HG03196 (cell line): ENCODE results near the gene GPC2.
"Not testable (repeated sequence)": the region's sequence is repeated elsewhere in the genome, so short reads cannot be mapped to it uniquely, and the experiment has no call there.

Experiments used
- ATAC-seq: cut with Tn5 transposase; IDR thresholded peaks from one replicate; pipeline ENCODE4 v1.9.1; 2021; ENCODE audit not compliant: unreplicated experiment

The GPC2 gene

GRCh38 chr7:100153708-100154535, 23.3 kb downstream of the GPC2 start:
- no peak for ATAC-seq

- no peak for ATAC-seq
Measured at GRCh38 chr7:100152937-100153666, 24.1 kb downstream of the GPC2 start.

GRCh38 chr7:100152404-100152803, 24.8 kb downstream of the GPC2 start:
- ATAC-seq: no peak

GRCh38 chr7:100148559-100149328, 28.4 kb downstream of the GPC2 start, which contains the start of gene LAMTOR4:
LAMTOR4 (plus strand) TSS chr7:100148918; CDS start chr7:100148973, 55 bp downstream.
- peak; percentile 98 for ATAC-seq

- ATAC-seq: no peak
Measured at GRCh38 chr7:100148225-100148558, 29.0 kb downstream of the GPC2 start.

- ATAC-seq: no peak
Measured at GRCh38 chr7:100147278-100147677, 29.9 kb downstream of the GPC2 start.

- ATAC-seq: not testable (repeated sequence)
Measured at GRCh38 chr7:100146350-100146749, 30.8 kb downstream of the GPC2 start.

- no peak for ATAC-seq
Measured at GRCh38 chr7:100142461-100142860, 34.7 kb downstream of the GPC2 start.

- ATAC-seq: no peak
Measured at GRCh38 chr7:100141555-100141949, 35.6 kb downstream of the GPC2 start.

- no peak for ATAC-seq
Measured at GRCh38 chr7:100137851-100138760, 39.1 kb downstream of the GPC2 start.

GRCh38 chr7:100132697-100133151, 44.5 kb downstream of the GPC2 start:
- no peak for ATAC-seq

- no peak for ATAC-seq
Measured at GRCh38 chr7:100132126-100132525, 45.1 kb downstream of the GPC2 start.

- ATAC-seq: no peak
Measured at GRCh38 chr7:100130608-100131453, 46.4 kb downstream of the GPC2 start.

GRCh38 chr7:100130220-100130607, 47.0 kb downstream of the GPC2 start:
- ATAC-seq: not testable (repeated sequence)

- no peak for ATAC-seq
Measured at GRCh38 chr7:100128637-100128963, 48.6 kb downstream of the GPC2 start.

- no peak for ATAC-seq
Measured at GRCh38 chr7:100127866-100128636, 49.1 kb downstream of the GPC2 start.

- peak; percentile 58 for ATAC-seq
Measured at GRCh38 chr7:100126931-100127865, 50.0 kb downstream of the GPC2 start, which contains the start of gene MBLAC1. MBLAC1 (plus strand) TSS chr7:100126967; CDS start chr7:100127396, 429 bp downstream.
